Astrocyte (in vitro differentiated cells and primary cell): ENCODE measurements around the gene SERPINB13. TPM values are rescaled to one million over a fixed set of nuclear protein-coding genes. Genes with fewer than 3 reads are reported as not detected.

ENCODE experiments used
- DNase-seq: peaks from one replicate; pipeline ENCODE4 v3.0.0-alpha.2; 2010; ENCODE audit warnings: low read depth
- FAIRE-seq: peaks from 2 replicates; lab custom pipeline; 2011; peaks lifted over from hg19 to GRCh38; lab: Jason Lieb, UNC
- H2AFZ ChIP-seq: 2 replicates; pipeline ENCODE4 v1.6.0; 2012; ENCODE audit warnings: low read depth, low read length, inconsistent platforms
- H3K27ac ChIP-seq: 2 replicates; pipeline ENCODE4 v1.5.1; 2011; ENCODE audit warnings: low read depth, low read length, inconsistent platforms
- H3K27me3 ChIP-seq: 2 replicates; pipeline ENCODE4 v1.6.0; 2011; ENCODE audit warnings: low read length, inconsistent platforms; ENCODE audit not compliant: insufficient read depth
- H3K36me3 ChIP-seq: 2 replicates; pipeline ENCODE4 v1.5.1; 2011; ENCODE audit warnings: low read length, inconsistent platforms; ENCODE audit not compliant: insufficient read depth
- H3K4me1 ChIP-seq: 2 replicates; pipeline ENCODE4 v1.5.1; 2011; ENCODE audit warnings: low read length, inconsistent platforms; ENCODE audit not compliant: insufficient read depth
- H3K4me2 ChIP-seq: 2 replicates; pipeline ENCODE4 v1.6.0; 2012; ENCODE audit warnings: low read length, inconsistent platforms
- H3K4me3 ChIP-seq: 2 replicates; pipeline ENCODE4 v1.5.1; 2011; ENCODE audit warnings: low read depth, mild to moderate bottlenecking, low read length, inconsistent platforms; ENCODE audit not compliant: insufficient read depth
- H3K79me2 ChIP-seq: 2 replicates; pipeline ENCODE4 v1.6.0; 2012; ENCODE audit warnings: mild to moderate bottlenecking, low read length, inconsistent platforms; ENCODE audit not compliant: insufficient read depth
- H3K9ac ChIP-seq: 2 replicates; pipeline ENCODE4 v1.6.0; 2012; ENCODE audit warnings: mild to moderate bottlenecking, low read length, inconsistent platforms
- H3K9me3 ChIP-seq: 2 replicates; pipeline ENCODE4 v1.5.1; 2012; ENCODE audit warnings: low read depth, mild to moderate bottlenecking, low read length, inconsistent platforms; ENCODE audit not compliant: insufficient read depth
- H4K20me1 ChIP-seq: 2 replicates; pipeline ENCODE4 v1.6.0; 2012; ENCODE audit warnings: low read length, inconsistent platforms; ENCODE audit not compliant: insufficient read depth
- H3K27ac Mint-ChIP-seq: one replicate; pipeline ENCODE4 v1.8.0; 2021; ENCODE audit warnings: mild to moderate bottlenecking, mixed read lengths; ENCODE audit not compliant: unreplicated experiment
- H3K27me3 Mint-ChIP-seq: one replicate; pipeline ENCODE4 v1.8.0; 2021; ENCODE audit warnings: low read depth, mixed read lengths; ENCODE audit not compliant: unreplicated experiment
- H3K36me3 Mint-ChIP-seq: one replicate; pipeline ENCODE4 v1.8.0; 2021; ENCODE audit warnings: low read depth, mixed read lengths; ENCODE audit not compliant: unreplicated experiment
- H3K4me1 Mint-ChIP-seq: one replicate; pipeline ENCODE4 v1.8.0; 2021; ENCODE audit warnings: low read depth, mixed read lengths; ENCODE audit not compliant: unreplicated experiment
- H3K4me3 Mint-ChIP-seq: one replicate; pipeline ENCODE4 v1.8.0; 2021; ENCODE audit warnings: mild to moderate bottlenecking, moderate library complexity, mixed read lengths; ENCODE audit not compliant: unreplicated experiment
- H3K9me3 Mint-ChIP-seq: one replicate; pipeline ENCODE4 v1.8.0; 2021; ENCODE audit warnings: mild to moderate bottlenecking, mixed read lengths; ENCODE audit not compliant: unreplicated experiment
- CTCF ChIP-seq: IDR thresholded peaks from 2 replicates; pipeline ENCODE4 v1.5.1; 2011; ENCODE audit warnings: low read depth, mild to moderate bottlenecking, inconsistent platforms, low read length, moderate library complexity; ENCODE audit not compliant: insufficient read depth
- EZH2 ChIP-seq: IDR thresholded peaks from 2 replicates; pipeline ENCODE4 v1.6.1; 2012; ENCODE audit warnings: mild to moderate bottlenecking, low read length, inconsistent platforms; ENCODE audit not compliant: insufficient read depth
- total RNA-seq: library from RNA; stranded (reverse); gene quantifications from 2 replicates; pipeline ENCODE4 v1.2.1, GENCODE V29; 2021

The SERPINB13 gene
- total RNA-seq, 1 donor from 2014 or later = not detected

GRCh38 chr18:63575681-63576080, 11.5 kb upstream of the SERPINB13 start:
- FAIRE-seq = no peak

GRCh38 chr18:63578357-63578958, 8.7 kb upstream of the SERPINB13 start:
- FAIRE-seq (peak; percentile 9), DNase-seq (no peak)
- Histone ChIP-seq H3K4me3 (no peak overlapping the region), H3K4me2 (no peak overlapping the region), H4K20me1 (no peaks in the 10 kb centered on the region), H3K27me3 (no peaks in the 10 kb centered on the region), H2AFZ (no peak overlapping the region), H3K27ac (no peak overlapping the region), H3K79me2 (no peaks in the 10 kb centered on the region), H3K4me1 (no peaks in the 10 kb centered on the region), H3K9me3 (no peaks in the 10 kb centered on the region), H3K36me3 (no peaks in the 10 kb centered on the region), H3K9ac (no peak overlapping the region)
- Mint-ChIP-seq H3K4me3 (no peak overlapping the region), H3K9me3 (no peaks in the 10 kb centered on the region), H3K27me3 (peaks cover 3% of the 10 kb centered on the region), H3K36me3 (no peaks in the 10 kb centered on the region), H3K4me1 (no peaks in the 10 kb centered on the region), H3K27ac (no peak overlapping the region)
- TF ChIP-seq EZH2 = no peak
- peak; percentile 68 for TF ChIP-seq CTCF

More at GRCh38 chr18:63575681-63576080, 11.5 kb upstream of the SERPINB13 start:
- peaks cover under 1% of the 10 kb centered on the region for H3K27me3 Mint-ChIP-seq
- Histone ChIP-seq H3K27me3 (no peaks in the 10 kb centered on the region), H4K20me1 (no peaks in the 10 kb centered on the region), H3K9me3 (no peaks in the 10 kb centered on the region), H3K9ac (no peak overlapping the region), H3K4me1 (no peaks in the 10 kb centered on the region), H3K4me3 (no peak overlapping the region), H3K27ac (no peak overlapping the region), H2AFZ (no peak overlapping the region), H3K36me3 (no peaks in the 10 kb centered on the region), H3K79me2 (no peaks in the 10 kb centered on the region), H3K4me2 (no peak overlapping the region)
- H3K36me3 Mint-ChIP-seq = no peaks in the 10 kb centered on the region
- no peaks in the 10 kb centered on the region for H3K9me3 Mint-ChIP-seq
- no peaks in the 10 kb centered on the region for H3K4me1 Mint-ChIP-seq
- TF ChIP-seq EZH2 (no peak), CTCF (no peak)
- no peak overlapping the region for H3K4me3 Mint-ChIP-seq
- DNase-seq = no peak
- H3K27ac Mint-ChIP-seq = no peak overlapping the region

- Histone ChIP-seq H4K20me1 (no peaks in the 10 kb centered on the region), H2AFZ (no peak overlapping the region), H3K27me3 (no peaks in the 10 kb centered on the region), H3K79me2 (no peaks in the 10 kb centered on the region), H3K4me3 (no peak overlapping the region), H3K4me1 (no peaks in the 10 kb centered on the region), H3K9me3 (no peaks in the 10 kb centered on the region), H3K27ac (no peak overlapping the region), H3K36me3 (no peaks in the 10 kb centered on the region), H3K9ac (no peak overlapping the region), H3K4me2 (no peak overlapping the region)
- TF ChIP-seq EZH2 = no peak
- no peak for TF ChIP-seq CTCF
- Mint-ChIP-seq H3K36me3 (no peaks in the 10 kb centered on the region), H3K27ac (no peak overlapping the region), H3K4me3 (no peak overlapping the region), H3K4me1 (no peaks in the 10 kb centered on the region), H3K27me3 (peaks cover 3% of the 10 kb centered on the region), H3K9me3 (no peaks in the 10 kb centered on the region)
- DNase-seq (no peak), FAIRE-seq (no peak)
These were observed 7.5 kb upstream of the SERPINB13 start for GRCh38 chr18:63579616-63580015.
